H1 (cell line): ENCODE data around the gene PLSCR3.

Experiments used
- CHD2 ChIP-seq: IDR thresholded peaks from 2 replicates; pipeline ENCODE4 v1.6.1; 2012; ENCODE audit warnings: low read length, improper control_type of control experiment
- CTCF ChIP-seq, 3 experiments: IDR thresholded peaks; 1 replicate in 2 of 3; 2 replicates in 1 of 3; pipeline versions ENCODE4 v1.5.1 to v1.6.1; 2011; ENCODE audit warnings: low read length in 3 of 3, mild to moderate bottlenecking in 3 of 3, inconsistent platforms in 2 of 3, low read depth in 1 of 3, moderate library complexity in 1 of 3; ENCODE audit not compliant: insufficient read depth in 1 of 3; ENCODE audit errors: control extremely low read depth in 1 of 3
- EP300 ChIP-seq, 2 experiments: IDR thresholded peaks; 1 replicate in 1 of 2; 2 replicates in 1 of 2; pipeline ENCODE4 v1.6.1; 2011 to 2012; ENCODE audit warnings: low read depth in 2 of 2, low read length in 2 of 2, mild to moderate bottlenecking in 2 of 2, borderline replicate concordance in 1 of 2, inconsistent platforms in 1 of 2, moderate library complexity in 1 of 2
- JUN ChIP-seq: IDR thresholded peaks from 2 replicates; pipeline ENCODE4 v1.6.1; 2011; ENCODE audit warnings: low read depth, mild to moderate bottlenecking, improper control_type of control experiment, low read length
- POLR2A ChIP-seq, 2 experiments: IDR thresholded peaks; 1 replicate in 1 of 2; 2 replicates in 1 of 2; pipeline ENCODE4 v1.6.1; 2011; ENCODE audit warnings: low read depth in 2 of 2, low read length in 2 of 2, mild to moderate bottlenecking in 2 of 2; ENCODE audit errors: control extremely low read depth in 1 of 2
- POLR2AphosphoS5 ChIP-seq: IDR thresholded peaks from 2 replicates; pipeline ENCODE4 v1.6.1; 2011; ENCODE audit warnings: low read depth, low read length
- RAD21 ChIP-seq, 2 experiments: IDR thresholded peaks in 1 of 2; conservative IDR thresholded peaks in 1 of 2; 2 replicates each; pipeline ENCODE4 v1.6.1; 2011; ENCODE audit warnings: low read depth in 2 of 2, low read length in 2 of 2, improper control_type of control experiment in 1 of 2, inconsistent platforms in 1 of 2, mild to moderate bottlenecking in 1 of 2, moderate library complexity in 1 of 2

- TF ChIP-seq EP300 (IDR thresholded peaks at IDR 0.05; ENCODE audit: borderline replicate concordance in 1 of 2, low read depth in 2 of 2, low read length in 2 of 2) (no peak), CTCF (IDR thresholded peaks at IDR 0.05; ENCODE audit: control extremely low read depth in 1 of 3, insufficient read depth in 1 of 3, low read depth in 1 of 3, low read length in 3 of 3) (no peak; a peak in 1 of 4 replicates), POLR2AphosphoS5 (no peak), POLR2A (IDR thresholded peaks at IDR 0.05; ENCODE audit: control extremely low read depth in 1 of 2, low read depth in 2 of 2, low read length in 2 of 2) (no peak), JUN (no peak), CHD2 (no peak), RAD21 (IDR thresholded peaks at IDR 0.05 in 1 of 2, conservative IDR thresholded peaks at IDR 0.05 in 1 of 2; ENCODE audit: low read depth in 2 of 2, low read length in 2 of 2) (no peak)
Observed at GRCh38 chr17:7403727-7403976, 9.3 kb upstream of the PLSCR3 start.
